Esophagus (tissue), 2 donors: ENCODE results near the gene HPSE2. TPM values are rescaled to one million over a fixed set of nuclear protein-coding genes. Genes with fewer than 3 reads are reported as not detected.

ENCODE experiments used
- H3K27ac ChIP-seq, 2 donors: one replicate each; pipeline ENCODE4 v1.5.1; 2013; ENCODE audit warnings: low read depth in 2 of 2, mild to moderate bottlenecking in 2 of 2, inconsistent platforms in 1 of 2, low read length in 1 of 2, moderate library complexity in 1 of 2
- H3K27me3 ChIP-seq, 2 donors: one replicate each; pipeline ENCODE4 v1.6.1; 2013; ENCODE audit warnings: low read length in 2 of 2, control low read depth in 1 of 2, mild to moderate bottlenecking in 1 of 2; ENCODE audit not compliant: insufficient read depth in 2 of 2, control insufficient read depth in 1 of 2
- H3K36me3 ChIP-seq, 2 donors: one replicate each; pipeline ENCODE4 v1.6.1; 2013; ENCODE audit warnings: low read length in 1 of 2; ENCODE audit not compliant: control insufficient read depth in 2 of 2, insufficient read depth in 2 of 2
- H3K4me1 ChIP-seq, 2 donors: one replicate each; pipeline ENCODE4 v1.6.1; 2013; ENCODE audit warnings: low read length in 1 of 2; ENCODE audit not compliant: control insufficient read depth in 2 of 2, insufficient read depth in 2 of 2
- H3K4me3 ChIP-seq, 2 donors: one replicate each; pipeline ENCODE4 v1.5.1; 2013; ENCODE audit warnings: low read length in 2 of 2, mild to moderate bottlenecking in 2 of 2, low read depth in 1 of 2, moderate library complexity in 1 of 2
- H3K9me3 ChIP-seq, 2 donors: one replicate each; pipeline ENCODE4 v1.6.1; 2013; ENCODE audit warnings: mild to moderate bottlenecking in 2 of 2, low read depth in 1 of 2, low read length in 1 of 2, moderate library complexity in 1 of 2; ENCODE audit not compliant: control insufficient read depth in 2 of 2, insufficient read depth in 1 of 2
- WGBS, 2 donors: extraction: QIAGEN DNeasy Blood & Tissue Kit; methylation state at CpG; one replicate each; pipeline ENCODE4 v1.1.7; 2013; 5-methylcytosine and 5-hydroxymethylcytosine counted together
- polyA plus RNA-seq, 2 donors: library from polyadenylated mRNA; stranded (reverse); fragments of 200-250 nt; gene quantifications; one replicate each; pipeline ENCODE4 v1.2.3, GENCODE V29; 2013
- donor health status: healthy with polysubstance abuse.
- donor health status: Bipolar disorder and iron deficiency.

The HPSE2 gene
- polyA plus RNA-seq, 2 donors, result 2.1 to 3.5 TPM

- H3K4me1 ChIP-seq, result no peaks in the 10 kb centered on the region
- WGBS, 2 donors, result 82 to 89% methylated on average over 10 of the region's 10 CpGs
- no peaks in the 10 kb centered on the region for H3K27me3 ChIP-seq
- no peaks in the 10 kb centered on the region for H3K36me3 ChIP-seq
- H3K27ac ChIP-seq, result no peak overlapping the region
- H3K9me3 ChIP-seq, result peaks cover 3 to 8% of the 10 kb centered on the region in 2 donors
- no peak overlapping the region for H3K4me3 ChIP-seq
These were observed 193.4 kb downstream of the HPSE2 start for GRCh38 chr10:99042051-99042771.

GRCh38 chr10:99041468-99041867 is 194.2 kb downstream of the HPSE2 start:
- Histone ChIP-seq H3K27ac (no peak overlapping the region), H3K27me3 (no peaks in the 10 kb centered on the region), H3K9me3 (peaks cover 3 to 8% of the 10 kb centered on the region in 2 donors), H3K36me3 (no peaks in the 10 kb centered on the region), H3K4me1 (no peaks in the 10 kb centered on the region), H3K4me3 (no peak overlapping the region)
- 90 to 94% methylated on average over 4 of the region's 4 CpGs for WGBS, 2 donors

GRCh38 chr10:99013885-99014284 is 221.8 kb downstream of the HPSE2 start:
- H3K27ac ChIP-seq, result no peak overlapping the region
- no peak overlapping the region for H3K4me3 ChIP-seq
- no peaks in the 10 kb centered on the region for H3K36me3 ChIP-seq
- WGBS, 2 donors, result 89 to 91% methylated on average over 9 of the region's 9 CpGs
- no peaks in the 10 kb centered on the region for H3K27me3 ChIP-seq
- no peaks in the 10 kb centered on the region for H3K4me1 ChIP-seq
- H3K9me3 ChIP-seq, result no peaks in the 10 kb centered on the region

GRCh38 chr10:99010286-99010685 is 225.4 kb downstream of the HPSE2 start:
- no peaks in the 10 kb centered on the region for H3K27me3 ChIP-seq
- H3K36me3 ChIP-seq, result no peaks in the 10 kb centered on the region
- H3K9me3 ChIP-seq, result peaks cover 4 to 5% of the 10 kb centered on the region in 2 donors
- H3K4me1 ChIP-seq, result no peaks in the 10 kb centered on the region
- H3K4me3 ChIP-seq, result no peak overlapping the region
- no peak overlapping the region for H3K27ac ChIP-seq

GRCh38 chr10:99008054-99008453 is 227.6 kb downstream of the HPSE2 start:
- H3K27ac ChIP-seq, result no peak overlapping the region
- no peaks in the 10 kb centered on the region for H3K36me3 ChIP-seq
- no peaks in the 10 kb centered on the region for H3K27me3 ChIP-seq
- no peak overlapping the region for H3K4me3 ChIP-seq
- H3K9me3 ChIP-seq, result peaks cover 4 to 5% of the 10 kb centered on the region in 2 donors
- WGBS, 2 donors, result 26 to 32% methylated on average over 2 of the region's 2 CpGs
- H3K4me1 ChIP-seq, result no peaks in the 10 kb centered on the region

GRCh38 chr10:99007457-99007856 is 228.2 kb downstream of the HPSE2 start:
- peaks cover 4 to 5% of the 10 kb centered on the region in 2 donors for H3K9me3 ChIP-seq
- H3K4me1 ChIP-seq, result no peaks in the 10 kb centered on the region
- H3K27ac ChIP-seq, result no peak overlapping the region
- no peaks in the 10 kb centered on the region for H3K36me3 ChIP-seq
- no peaks in the 10 kb centered on the region for H3K27me3 ChIP-seq
- no peak overlapping the region for H3K4me3 ChIP-seq

- no peaks in the 10 kb centered on the region for H3K4me1 ChIP-seq
- 74 to 86% methylated on average over 1 of the region's 1 CpG for WGBS, 2 donors
These were observed 230.4 kb downstream of the HPSE2 start for GRCh38 chr10:99005254-99005653.

GRCh38 chr10:99004738-99005137 is 230.9 kb downstream of the HPSE2 start:
- Histone ChIP-seq H3K36me3 (no peaks in the 10 kb centered on the region), H3K4me1 (no peaks in the 10 kb centered on the region), H3K27me3 (no peaks in the 10 kb centered on the region), H3K27ac (no peak overlapping the region), H3K9me3 (peaks cover 4 to 5% of the 10 kb centered on the region in 2 donors), H3K4me3 (no peak overlapping the region)
- 84 to 86% methylated on average over 1 of the region's 1 CpG for WGBS, 2 donors

More at GRCh38 chr10:99005254-99005653, 230.4 kb downstream of the HPSE2 start:
- Histone ChIP-seq H3K9me3 (peaks cover 4 to 5% of the 10 kb centered on the region in 2 donors), H3K27me3 (no peaks in the 10 kb centered on the region), H3K36me3 (no peaks in the 10 kb centered on the region), H3K27ac (no peak overlapping the region), H3K4me3 (no peak overlapping the region)

GRCh38 chr10:99002392-99002791 is 233.3 kb downstream of the HPSE2 start:
- no peak overlapping the region for H3K4me3 ChIP-seq
- H3K4me1 ChIP-seq, result no peaks in the 10 kb centered on the region
- no peaks in the 10 kb centered on the region for H3K36me3 ChIP-seq
- WGBS, 2 donors, result 92% methylated on average over 1 of the region's 1 CpG
- H3K27ac ChIP-seq, result no peak overlapping the region
- peaks cover 4 to 5% of the 10 kb centered on the region in 2 donors for H3K9me3 ChIP-seq
- no peaks in the 10 kb centered on the region for H3K27me3 ChIP-seq

GRCh38 chr10:98997596-98997995 is 238.1 kb downstream of the HPSE2 start:
- Histone ChIP-seq H3K4me1 (no peaks in the 10 kb centered on the region), H3K27me3 (no peaks in the 10 kb centered on the region), H3K27ac (no peak overlapping the region), H3K4me3 (no peak overlapping the region), H3K9me3 (no peaks in the 10 kb centered on the region), H3K36me3 (no peaks in the 10 kb centered on the region)
- 68 to 69% methylated on average over 4 of the region's 4 CpGs for WGBS, 2 donors
